Mucosa of gallbladder (tissue), 1 donor: Measurements from ENCODE around the gene HOXD3. TPM values are rescaled to one million over a fixed set of nuclear protein-coding genes. Genes with fewer than 3 reads are reported as not detected.

Experiments
- DNase-seq: peaks from one replicate; pipeline ENCODE4 v3.0.0-alpha.2; 2020; ENCODE audit warnings: low spot score
- total RNA-seq: library from RNA; stranded (reverse); gene quantifications from one replicate; pipeline ENCODE4 v1.2.1, GENCODE V29; 2021
- donor health status: DM: no; HTN: no; CAD: no.

Gene HOXD3
- total RNA-seq, 1 donor from 2014 or later, result 3.2 TPM

DNA sequence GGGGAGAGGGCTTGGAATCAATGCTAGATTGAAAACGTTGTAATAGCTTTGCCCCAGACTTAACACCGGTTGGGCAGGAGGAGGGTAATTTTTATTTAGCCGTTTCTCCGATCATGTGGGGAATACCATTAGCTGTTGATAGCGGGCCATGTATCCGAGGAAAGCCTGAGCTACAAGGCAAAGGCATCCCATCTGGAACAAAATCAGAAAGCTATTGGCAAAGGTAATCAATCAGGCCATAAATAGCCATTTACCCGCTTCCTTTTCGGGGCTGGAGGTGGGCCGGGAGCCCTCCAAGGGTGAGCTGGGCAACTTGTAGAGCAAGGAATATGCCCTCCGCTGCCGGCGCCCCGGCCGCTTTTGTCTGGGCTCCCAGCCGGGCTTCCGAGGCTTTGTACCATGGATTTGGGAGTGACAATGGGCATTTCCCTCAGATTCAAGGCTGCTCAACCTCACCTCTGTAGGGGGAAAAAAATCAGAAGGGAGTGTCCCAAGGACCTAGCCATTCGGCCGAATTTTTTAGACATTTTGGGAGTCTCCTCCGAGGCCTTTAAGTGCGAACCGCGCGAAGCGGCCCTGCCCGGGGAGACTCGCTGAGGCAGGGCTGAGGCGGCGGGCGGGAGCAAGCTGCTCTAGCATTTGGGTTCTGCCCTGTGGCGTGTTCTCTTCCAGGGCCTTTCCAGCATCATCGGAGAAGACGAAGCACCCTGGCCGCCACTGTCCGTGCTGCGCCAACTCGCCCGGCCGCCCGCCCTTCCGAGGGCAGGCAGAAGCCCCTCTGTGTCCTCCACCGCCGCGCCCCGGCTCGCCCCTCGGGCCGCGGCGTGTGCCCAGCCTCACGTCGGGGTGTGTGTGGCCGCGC lies 35.7 kb upstream of the HOXD3 start:
- no peak for DNase-seq

- DNase-seq, result no peak
Measured at GRCh38 chr2:176122052-176122682, 34.9 kb upstream of the HOXD3 start.

GRCh38 chr2:176122683-176123410 lies 34.3 kb upstream of the HOXD3 start, which contains the start of gene HOXD9:
Gene HOXD9 (plus strand): TSS chr2:176122719. CDS start chr2:176122769, 50 bp downstream.
- no peak for DNase-seq

GRCh38 chr2:176123411-176124109 lies 33.5 kb upstream of the HOXD3 start:
- DNase-seq, result no peak

GRCh38 chr2:176124110-176124946 lies 32.8 kb upstream of the HOXD3 start:
- no peak for DNase-seq

DNA sequence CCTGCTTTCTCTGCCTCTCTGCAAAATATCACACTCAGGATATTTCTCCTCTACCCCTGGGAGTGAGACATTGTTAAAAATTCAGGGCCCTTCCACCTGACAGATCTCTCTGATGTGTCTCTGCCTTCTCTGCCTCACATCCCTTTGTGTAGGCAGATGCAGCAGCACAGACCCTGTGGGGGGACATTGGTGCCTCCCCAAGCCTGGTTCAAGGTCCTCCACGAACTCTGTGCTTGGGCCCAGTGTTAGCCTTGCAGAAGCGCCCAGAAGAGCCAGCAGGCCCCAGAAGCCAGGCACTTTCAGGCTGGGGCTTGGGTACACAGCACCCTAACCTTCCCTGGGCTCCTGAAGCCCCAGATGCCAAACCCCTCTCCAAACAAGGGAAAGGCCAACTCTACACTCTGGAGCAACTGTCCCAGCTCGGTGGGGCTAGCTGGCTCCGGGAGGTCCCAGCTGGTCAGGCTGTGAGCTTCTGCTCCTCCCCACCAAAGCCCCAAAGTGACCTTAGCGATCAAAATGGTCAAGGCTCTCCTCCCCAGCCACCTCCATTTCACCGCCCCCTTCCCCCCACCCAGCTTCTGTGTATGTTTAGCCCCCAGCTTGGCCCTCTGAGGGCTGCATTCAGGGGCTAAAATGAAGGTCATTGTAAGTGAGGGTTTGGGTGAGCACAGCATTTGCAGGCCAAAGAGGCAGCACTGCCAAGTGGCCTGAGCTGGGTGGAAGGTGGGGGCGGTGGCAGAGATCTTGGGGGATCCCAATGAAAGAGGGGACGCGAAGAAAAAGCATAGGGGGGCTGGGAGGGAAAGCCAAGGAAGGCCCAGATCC lies 31.9 kb upstream of the HOXD3 start:
- no peak for DNase-seq

- DNase-seq, result no peak
Measured at GRCh38 chr2:176125772-176126054, 31.4 kb upstream of the HOXD3 start.

GRCh38 chr2:176126929-176127773 lies 30.0 kb upstream of the HOXD3 start:
- DNase-seq, result peak; percentile 73

DNA sequence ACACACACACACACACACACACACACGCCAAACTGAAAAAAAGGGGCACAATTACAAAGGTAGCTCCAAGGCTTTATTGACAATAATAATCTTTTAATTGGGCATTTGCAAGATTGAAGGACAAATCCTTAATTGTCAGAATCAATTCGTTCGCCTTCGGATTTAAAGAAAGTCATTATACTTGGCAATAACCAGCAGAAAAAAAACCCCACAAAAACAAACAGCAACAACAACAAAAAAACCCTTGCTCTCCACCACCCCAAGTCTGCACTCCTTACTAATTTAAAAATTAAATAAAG lies 29.4 kb upstream of the HOXD3 start:
- DNase-seq, result no peak

DNA sequence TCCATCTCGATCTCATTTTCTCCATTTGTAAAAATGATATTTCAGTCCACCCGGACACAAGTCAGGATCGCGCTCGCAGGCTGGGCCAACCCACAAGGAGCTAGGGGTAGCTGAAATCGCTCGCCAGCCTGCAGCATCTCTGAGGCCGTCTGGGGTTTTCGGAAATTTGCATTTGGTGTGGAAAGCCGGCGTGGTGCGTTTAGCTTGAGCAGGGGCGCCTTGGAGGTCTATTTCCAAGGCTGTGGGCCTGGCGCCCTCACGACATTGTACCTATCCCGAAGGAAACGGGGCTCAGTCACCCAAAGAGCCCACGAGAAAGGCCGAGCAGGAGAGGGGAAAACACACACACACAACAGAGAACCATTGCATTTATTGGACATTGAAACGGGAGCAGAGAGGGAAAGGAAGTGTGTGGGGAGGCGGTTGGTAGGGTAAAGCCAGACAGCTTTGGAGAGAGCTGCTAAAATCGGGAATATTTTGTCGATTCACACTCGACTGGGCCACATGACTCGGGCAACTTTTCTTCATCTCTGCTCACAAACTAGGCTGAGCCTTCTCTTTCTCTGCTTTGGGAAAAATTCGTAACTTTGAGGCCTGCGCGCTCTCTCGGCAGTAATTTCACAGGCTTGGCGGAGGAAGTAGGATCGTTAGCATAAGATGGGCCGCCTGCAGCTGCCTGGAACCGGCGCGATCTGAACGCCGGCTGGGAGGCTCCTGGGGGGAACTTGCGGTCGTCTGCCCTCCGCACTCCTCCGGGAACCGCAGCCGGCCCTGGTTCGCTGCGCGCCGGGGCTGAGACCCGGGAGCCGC lies 28.7 kb upstream of the HOXD3 start:
- DNase-seq, result no peak

DNA sequence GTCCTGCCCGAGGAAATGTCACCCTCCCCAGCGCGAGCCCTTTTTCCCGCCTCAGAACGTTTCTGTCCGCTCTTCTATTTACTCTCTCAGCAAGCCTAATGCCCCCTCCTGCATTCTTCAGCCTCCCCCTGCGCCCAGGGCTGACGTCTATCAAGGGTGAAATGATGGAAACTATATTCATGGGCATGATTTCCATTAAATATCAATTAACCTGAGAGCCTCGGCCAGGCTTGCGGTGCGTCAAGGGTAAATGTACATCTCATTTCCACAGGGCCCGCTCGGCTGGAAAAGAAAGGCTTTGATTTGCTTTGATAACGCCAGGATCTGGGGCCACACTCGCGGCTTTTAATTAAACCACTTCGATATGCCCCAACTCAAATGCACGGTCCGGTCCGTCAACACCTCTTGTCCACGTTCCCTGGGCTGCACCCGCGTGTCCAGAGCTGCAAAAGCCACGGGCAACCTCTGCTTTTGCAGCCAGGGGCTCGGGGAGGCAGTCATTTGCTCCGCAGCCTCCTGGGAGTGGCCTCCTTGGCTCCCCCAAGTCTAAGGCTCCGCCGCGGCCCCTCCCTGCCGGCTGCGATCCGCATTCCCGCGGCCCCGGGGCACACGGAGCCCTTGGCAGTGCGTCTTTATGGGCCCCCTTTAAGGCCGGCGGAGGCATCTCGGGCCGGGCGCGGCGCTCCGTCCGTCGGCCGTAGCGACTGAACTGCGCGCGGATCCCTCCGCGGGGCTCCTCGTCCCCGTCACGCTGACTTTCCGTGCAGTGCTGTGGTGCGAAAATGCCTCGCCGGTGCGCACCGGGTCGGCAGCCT lies 27.9 kb upstream of the HOXD3 start, which contains the start of gene HOXD8:
HOXD8 (plus strand) TSS at position 724 of the 815 bp plus-strand sequence. CDS start 662 bp downstream, outside the sequence.
- no peak for DNase-seq

DNA sequence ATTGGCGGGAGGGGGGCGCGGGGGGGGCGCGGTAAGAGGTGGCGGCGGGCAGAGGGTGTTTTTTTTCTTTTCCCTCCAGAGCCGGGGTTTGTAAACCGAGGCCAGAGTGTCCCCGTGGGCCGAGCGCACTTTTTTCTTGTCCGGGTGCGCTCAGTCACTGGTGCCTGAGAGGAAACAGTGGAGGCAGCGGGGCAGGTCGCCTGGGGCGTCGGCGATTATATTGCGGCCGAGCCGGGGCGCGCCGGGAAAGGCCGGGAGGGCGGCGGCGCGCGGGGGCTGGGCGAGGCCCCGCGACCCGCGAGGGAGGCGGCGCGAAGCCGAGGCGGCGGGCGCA lies 27.3 kb upstream of the HOXD3 start:
- DNase-seq, result no peak

DNA sequence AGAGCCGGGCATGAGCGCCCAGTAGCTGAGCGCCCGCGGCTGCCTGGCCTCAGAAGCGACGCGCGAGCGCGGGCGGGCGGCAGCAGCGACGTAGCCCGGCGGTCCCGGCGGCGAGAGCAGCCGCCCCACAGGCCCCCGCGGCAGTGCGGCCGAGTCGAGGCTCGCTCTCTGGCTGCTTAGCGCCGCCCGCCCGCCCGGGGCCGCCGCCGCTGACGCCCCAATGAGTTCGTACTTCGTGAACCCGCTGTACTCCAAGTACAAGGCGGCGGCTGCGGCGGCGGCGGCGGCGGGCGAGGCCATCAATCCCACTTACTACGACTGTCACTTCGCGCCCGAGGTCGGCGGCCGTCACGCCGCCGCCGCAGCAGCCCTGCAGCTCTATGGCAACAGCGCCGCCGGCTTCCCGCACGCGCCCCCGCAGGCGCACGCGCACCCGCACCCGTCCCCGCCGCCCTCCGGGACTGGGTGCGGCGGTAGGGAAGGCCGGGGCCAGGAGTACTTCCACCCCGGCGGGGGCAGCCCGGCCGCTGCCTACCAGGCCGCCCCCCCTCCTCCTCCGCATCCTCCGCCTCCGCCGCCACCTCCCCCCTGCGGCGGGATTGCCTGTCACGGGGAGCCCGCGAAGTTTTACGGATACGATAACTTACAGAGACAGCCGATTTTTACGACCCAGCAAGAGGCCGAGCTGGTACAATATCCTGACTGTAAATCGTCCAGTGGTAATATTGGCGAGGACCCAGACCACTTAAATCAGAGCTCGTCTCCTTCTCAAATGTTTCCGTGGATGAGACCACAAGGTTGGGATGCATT lies 26.8 kb upstream of the HOXD3 start:
- no peak for DNase-seq

GRCh38 chr2:176130957-176131847 lies 25.9 kb upstream of the HOXD3 start:
- DNase-seq, result no peak

DNA sequence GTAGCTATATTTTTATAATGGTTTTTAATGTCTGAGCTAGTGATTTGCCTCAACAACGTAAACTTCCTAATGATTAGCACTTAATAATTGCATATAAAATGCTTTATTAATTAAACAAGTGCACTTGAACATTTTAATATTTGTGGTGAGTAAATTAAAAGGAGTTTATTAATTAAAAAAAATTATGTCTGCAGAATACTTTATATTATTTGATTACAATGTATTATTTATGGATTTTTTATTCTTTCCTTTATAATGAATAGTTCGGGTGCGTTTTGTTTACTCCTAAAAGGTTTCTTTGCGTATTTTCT lies 25.3 kb upstream of the HOXD3 start:
- no peak for DNase-seq
